T-helper 2 cell (primary cell): ENCODE measurements around the gene PSD4.

Source experiments
- DNase-seq, 5 experiments: peaks; one replicate each; pipeline versions ENCODE4 v3.0.0 to v3.0.0-alpha.2; 2012 to 2022

The PSD4 gene

DNA sequence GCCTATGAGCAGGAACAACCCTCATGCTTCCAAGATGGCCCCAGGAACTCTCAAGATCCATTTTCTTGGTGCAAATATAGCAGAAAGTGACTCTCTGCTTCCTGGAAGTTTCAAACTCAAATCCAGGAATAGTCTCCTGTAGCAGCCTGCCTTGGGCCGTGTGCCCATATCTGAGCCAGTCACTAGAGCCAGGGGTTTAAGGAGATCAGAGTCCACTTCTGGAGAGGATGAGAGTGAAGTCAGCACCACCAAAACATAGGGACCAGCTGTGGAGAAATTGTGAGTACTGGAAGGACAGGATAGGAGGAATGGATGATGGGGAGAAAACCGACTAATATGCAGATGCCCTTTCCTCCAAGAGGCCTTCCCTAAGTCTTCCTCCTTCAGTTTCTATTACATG is 33.2 kb downstream of the PSD4 start:
- no peak for DNase-seq

DNA sequence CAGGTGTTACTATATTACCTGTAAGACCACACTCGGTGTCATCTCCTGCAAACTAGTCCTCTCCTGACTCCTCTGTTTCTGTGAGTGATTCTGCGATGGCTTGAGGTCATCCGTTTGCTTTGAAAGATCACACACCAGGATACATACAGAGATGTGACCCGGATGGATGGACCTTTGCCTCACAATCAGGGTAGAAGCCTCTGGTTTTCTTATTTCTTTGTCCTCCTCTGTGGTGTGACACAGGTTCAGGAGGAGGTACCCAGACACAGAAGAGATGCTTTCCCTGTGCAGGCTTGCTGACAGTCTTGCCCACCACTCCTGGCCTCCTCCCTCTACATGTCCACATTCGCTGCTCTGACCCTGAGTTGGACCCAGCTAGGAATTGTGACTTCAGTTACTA is 34.6 kb downstream of the PSD4 start:
- no peak for DNase-seq

DNA sequence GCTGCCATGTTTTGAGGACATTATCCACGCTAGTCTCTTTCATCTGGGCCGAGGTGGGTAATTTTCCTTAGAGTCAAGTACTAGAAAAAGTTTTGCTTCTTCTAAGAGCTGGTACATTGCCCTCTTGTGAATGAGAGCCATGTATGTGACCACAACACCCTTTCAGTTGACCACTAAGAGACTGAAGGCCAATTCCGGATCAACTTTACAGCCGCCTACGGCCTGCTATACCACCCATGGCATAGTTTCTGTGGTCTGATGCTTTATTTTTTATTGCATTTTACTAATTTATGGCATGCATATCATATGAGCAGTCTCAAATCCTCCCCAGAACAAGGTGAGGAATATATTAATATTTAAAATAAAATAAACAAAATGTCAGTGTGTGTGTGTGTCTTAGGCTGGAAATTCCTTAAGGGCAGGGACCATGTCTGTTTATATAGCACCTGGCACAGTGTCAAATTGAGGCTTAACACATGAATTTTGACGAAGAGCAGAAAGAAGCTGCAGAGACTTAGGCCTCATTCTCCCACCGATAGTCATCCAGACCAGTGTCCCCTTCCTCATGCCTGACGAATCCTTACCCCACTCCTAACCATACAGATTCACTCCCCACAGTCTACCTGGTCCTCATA is 35.4 kb downstream of the PSD4 start:
- no peak for DNase-seq

DNA sequence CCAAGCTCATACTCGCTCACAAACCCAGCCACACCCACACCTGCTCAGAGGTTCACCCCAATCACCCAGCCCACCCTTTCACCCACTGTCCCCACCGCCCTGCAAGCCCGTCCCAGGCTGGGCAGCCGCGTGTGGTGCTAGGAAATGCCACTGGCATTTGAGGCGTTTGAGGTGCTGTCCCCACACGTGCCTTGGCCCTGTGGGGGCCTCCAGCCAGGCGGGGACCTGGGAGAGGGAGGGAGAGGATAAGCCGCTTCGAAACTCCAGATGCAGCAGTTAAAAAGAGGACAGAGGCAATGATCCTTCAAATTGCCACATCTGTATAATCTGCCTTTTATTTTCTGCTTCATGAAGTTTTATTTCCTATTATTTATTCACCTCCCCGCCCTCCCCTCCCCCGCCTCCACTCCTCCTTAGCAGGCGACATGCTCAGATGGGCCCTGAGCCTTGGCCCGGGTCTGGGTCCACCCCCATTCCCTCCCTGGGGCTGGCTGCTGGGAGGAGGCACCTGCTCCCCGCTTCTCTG is 35.9 kb downstream of the PSD4 start:
- DNase-seq: no peak

DNA sequence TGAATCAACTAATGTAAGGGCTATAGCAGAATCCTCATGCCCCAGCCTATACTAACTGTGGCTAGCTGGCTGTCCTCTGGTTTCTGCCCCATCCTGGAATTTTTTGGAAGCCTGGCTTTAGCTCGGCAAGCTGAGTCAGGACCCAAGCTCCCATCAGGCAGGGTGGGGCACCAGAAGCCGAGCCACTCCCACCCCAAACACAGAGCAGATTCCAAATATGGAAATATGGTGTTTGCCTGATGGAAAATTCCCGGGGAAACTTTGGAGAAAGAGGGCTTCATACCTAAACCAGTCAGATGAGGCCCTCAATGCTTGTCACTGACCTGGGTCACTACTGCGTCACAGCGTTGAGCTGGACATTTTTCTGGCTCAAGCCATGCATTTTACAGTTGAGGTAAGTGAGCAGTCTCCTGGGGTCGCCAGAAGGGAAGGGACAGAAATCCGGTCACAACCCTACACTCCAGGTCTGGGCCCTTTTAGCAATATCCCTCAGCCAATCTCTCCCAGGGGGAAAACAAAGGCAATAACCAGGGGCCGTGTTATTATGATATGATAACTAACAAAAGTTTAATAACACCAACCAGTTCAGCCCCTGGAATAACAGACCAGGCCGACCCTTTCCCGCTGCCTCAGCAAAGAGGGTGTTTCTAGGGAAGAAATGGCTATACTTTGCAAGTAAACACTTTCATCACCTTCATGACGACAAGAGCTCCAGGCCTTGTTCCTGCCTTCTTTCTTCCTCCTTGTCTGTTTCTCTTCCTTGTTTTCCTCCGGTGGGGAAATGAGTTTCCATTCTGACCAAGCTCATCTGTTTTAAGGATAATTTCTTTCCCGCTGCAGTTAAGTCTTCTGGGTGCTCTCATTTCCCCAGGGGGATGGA is 37.7 kb downstream of the PSD4 start:
- no peak for DNase-seq

DNA sequence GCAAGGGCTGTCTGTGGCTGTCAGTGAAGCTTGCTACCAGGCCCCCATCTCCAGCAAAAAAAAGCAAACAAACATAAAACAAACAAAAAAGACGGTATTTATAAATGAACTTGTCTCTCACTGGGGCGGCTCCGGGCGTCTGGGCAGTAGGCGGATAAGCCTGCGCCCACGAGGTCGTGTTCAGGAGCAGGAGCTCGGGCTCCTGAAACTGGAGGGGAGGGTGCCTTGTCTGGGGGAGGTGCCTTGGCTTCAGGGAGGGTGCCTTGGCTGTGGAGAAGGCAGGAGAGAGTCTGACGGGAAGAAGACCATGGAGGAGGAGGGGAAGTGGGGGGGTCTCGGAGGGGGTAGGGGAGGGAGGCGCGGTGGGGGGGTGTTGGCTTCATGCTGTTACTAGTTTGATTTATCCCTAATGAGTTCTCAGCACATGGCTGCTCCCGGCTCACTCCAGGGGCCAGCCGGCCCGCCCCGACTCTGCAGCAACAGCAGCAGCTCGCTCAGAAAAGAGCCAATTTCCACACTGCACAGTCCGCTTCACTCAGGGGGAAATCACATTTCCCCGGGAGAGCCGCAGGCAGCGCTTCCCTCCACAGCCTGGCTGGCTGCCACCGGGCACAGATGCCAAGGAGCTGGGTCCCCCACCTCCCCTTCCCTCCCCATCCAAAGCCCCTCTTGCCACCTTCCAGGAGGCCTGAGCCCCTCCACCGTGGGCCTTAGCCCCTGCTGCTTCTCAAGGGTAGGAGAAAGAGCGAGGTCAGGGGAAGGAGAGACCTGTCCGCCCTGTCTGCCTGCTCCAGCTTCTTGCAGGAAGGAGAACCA is 38.7 kb downstream of the PSD4 start:
- no peak for DNase-seq

DNA sequence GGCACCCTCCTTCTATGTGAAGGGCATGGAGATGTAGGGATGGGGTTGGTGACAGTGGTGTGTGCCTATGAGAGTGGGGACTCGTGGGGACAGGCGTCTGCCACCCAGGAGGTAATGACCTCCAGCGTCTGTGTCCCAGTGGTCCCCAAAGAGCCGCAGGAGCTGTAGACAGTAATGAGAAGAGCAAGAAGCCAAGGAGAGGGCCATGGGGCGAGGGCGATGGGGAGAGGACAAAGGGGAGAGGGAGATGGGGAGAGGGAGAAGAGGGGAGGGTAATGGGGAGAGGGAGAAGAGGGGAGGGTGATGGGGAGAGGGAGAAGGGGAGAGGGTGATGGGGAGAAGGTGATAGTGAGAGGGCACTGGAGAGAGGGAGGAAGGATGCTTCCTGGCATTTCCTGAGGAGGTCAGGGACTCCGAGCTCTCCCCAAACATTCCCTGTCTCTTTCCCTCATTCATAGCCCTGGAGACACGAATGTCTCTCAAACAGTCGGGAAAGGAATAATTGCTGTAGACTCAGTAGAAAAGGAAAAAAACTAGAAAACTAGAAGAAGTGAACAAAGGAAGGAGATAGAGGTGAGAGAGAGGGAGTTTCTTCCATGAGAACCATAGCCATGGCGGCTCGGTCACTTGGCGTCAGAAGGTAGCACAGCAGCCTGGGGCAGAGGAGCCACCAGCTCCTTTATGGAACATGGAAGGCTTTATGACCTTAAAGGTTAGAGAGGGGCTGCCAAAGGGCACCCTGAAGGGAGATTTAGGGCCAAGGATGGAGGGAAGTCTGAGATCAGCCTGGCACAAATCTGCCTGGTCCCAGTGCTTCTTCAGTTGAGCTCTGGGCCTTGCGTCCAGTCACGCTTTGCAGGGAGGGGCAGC is 39.5 kb downstream of the PSD4 start:
- no peak for DNase-seq

DNA sequence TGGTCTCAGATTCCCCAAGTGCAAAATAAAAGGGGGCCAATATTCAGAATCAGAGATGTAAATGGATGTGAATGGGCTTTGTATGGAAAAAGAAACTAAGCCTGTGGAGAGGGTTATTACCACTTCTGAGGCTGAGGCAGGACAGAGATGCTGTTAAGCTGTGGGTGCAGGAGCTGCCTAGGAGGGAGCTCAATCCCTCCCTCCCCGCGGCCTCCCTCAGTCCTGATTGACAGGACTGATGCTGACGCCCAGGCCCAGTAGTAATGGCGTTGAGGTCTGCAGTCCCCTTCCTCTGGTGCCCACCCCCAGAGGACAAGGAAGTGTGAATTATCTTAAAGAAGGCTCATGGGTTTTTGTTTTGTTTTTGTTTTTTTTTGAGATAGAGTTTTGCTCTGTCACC is 40.4 kb downstream of the PSD4 start:
- no peak for DNase-seq

DNA sequence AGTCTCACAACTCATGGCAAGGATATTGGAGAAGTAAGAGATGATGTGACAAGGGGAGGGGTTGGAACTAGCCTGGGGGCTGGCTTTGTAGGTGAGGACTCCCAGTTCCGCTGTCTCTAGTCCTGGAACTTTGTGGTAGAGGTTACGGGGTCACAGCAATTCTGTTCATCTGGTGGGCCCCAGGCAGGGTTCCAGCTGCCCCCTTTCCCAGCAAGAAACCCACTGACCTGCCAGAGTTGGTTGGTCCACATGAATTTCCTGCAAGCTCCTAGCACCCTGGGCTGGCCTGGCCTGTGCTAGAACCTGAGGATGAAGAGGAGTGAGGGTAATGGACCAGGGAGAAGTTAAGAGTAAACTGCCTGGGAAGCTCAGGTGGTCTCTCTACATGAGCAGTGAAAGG is 41.3 kb downstream of the PSD4 start:
- DNase-seq: no peak

DNA sequence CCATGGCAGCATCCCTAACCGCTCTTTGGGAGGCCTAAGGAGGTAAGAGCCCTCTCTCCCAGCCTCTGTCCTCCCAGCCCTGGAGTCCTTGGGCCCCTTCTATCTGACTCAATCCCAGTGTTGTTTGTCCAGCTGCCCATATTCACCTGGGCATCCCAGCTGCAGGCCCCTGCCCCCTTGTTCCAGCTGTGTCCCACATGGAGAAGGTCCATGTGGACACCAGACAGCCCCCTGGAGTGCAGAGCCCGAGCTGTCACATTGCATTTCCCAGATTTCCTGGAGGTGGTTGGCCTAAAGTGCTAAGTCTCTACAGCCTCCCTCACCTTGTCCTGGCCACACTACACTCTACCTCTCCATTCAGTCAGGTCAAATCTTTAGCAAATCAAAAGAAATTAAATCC is 42.5 kb downstream of the PSD4 start:
- DNase-seq: no peak

DNA sequence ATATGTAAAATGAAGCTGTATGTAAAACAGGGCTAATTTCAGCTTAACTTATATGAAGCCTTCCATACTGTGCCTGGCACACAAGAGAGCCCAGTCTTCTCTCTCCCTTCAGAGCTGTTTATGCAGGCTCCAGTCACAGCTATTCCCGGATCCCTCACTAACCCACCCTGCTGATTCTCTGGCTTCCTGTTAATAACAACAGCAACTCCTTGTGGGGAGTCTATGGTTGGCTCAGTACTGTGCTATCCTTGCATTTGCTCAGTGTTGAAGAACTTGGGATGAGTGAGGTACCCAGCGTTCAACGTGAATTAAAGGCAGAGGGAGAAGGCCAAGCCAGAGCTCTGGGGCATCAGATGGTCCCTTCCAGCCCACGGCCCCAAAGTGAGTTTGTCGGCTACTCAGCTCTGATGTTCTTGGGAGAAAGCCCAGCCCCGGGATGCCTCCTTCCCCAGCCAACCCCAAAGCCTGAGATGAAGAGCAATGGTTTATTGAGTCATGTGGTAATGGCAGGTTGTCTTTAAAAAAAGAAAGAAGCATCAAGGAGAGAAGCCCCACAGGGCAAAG is 43.2 kb downstream of the PSD4 start:
- DNase-seq: no peak

DNA sequence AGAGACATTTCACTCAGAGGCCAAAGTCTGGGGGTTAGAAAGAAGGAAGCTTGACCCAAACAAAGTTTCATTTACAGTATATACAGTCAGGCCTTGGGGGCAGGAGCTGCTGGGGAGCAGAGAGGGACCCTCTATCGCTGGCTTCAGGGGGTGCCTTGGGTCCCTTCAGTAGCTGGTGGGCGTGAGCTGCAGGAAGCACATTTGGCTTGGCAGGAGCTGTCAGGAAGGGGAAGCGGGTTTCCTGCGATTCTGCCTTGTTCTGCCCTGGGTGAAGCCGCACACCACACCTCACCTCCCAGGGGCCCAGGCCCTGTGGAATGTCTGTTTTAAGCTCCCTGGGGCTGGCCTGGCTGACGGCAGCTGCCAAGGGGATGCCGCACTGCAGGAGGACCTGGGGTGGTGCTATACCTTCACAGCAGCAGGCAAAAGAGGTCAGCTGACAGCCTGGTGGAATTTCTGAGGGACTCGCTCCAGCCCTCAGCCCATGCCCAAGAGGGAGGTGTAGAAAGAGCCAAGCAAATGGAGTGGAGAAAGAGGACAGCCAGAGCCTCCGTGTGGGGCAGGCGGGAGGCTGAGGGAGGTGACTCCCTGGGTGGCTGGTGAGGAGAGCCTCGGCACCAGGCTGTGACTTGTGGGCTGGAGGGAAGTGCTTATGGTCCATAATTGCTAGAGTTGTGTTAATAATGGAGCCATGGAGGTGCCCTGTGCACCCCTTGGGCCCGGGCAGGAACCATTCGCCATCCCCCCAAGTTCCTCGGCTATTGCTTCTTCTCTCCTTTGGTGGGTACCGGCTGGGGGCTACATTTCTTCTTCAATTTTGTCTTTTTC is 43.9 kb downstream of the PSD4 start:
- no peak for DNase-seq

DNA sequence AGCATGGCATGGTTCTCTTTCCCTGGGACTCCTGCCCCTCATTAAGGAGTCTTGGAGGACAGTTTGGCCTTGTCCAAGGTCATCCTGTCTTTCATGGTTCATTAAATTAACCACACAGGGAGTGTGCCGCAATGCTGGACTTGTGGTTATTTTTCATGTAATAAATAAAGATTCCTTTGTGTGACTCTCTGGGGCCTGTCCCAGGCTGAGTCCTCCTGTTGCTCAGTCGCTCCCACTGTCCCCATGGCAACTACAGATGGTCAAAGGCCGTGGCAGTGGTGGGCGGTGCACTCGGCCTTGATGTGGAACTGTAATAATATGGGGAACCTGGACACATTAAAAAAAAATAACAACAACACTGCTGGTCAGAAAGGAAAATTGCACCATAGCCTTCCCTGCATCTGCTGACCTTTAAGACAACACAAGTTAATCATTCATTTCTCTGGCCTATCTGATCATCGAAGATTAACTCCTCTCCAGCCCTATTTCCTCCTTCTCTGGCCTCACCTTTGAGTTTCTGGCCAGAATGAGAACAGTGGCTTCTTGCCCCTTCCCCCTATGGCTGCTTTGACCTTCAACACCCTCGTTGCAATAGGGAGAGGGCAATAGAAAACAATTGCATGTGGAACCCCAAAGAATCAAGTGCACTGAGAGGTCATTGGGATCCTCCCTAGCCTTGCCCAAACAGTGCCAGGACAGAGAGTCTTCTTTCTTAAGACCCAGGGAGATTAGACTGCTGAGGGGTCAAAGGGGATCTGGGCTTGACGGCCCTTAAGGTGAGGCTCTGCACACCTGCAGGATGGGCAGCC is 44.7 kb downstream of the PSD4 start:
- DNase-seq: no peak

DNA sequence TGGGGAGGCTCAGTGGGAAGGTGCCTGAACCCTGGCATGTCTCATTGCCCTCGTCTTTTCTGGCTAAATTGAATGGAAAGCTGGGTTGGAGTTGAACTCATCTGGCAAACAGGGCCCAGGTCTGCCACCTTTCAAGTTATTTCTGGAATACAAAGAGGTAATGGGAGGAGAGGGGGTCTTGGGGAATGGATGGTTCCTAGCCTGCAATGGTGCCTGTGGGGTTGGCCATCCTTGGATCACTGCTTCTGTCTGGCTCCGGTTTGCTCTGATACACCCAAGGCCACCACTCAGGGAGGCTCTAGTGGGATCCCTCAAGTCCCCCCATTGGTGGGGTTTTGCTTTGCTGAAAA is 45.3 kb downstream of the PSD4 start:
- DNase-seq: no peak

DNA sequence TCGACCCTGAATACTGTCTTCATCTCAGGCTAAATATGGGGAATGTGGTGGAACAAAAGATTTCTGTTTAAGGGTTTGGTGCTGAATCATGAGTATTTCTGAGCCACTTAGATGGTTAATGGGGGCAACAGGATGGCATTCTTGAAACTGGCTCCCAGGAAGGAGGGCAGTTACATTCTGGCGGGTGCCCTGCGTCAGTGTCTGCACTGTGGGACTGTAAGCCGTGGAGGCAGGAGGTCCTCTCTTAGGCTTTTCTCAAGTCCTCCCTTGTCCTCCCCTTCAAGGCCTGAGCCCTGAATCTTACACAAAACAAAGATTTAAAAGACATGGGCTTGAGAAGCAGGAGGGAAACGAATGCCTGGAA is 45.7 kb downstream of the PSD4 start:
- DNase-seq: no peak

DNA sequence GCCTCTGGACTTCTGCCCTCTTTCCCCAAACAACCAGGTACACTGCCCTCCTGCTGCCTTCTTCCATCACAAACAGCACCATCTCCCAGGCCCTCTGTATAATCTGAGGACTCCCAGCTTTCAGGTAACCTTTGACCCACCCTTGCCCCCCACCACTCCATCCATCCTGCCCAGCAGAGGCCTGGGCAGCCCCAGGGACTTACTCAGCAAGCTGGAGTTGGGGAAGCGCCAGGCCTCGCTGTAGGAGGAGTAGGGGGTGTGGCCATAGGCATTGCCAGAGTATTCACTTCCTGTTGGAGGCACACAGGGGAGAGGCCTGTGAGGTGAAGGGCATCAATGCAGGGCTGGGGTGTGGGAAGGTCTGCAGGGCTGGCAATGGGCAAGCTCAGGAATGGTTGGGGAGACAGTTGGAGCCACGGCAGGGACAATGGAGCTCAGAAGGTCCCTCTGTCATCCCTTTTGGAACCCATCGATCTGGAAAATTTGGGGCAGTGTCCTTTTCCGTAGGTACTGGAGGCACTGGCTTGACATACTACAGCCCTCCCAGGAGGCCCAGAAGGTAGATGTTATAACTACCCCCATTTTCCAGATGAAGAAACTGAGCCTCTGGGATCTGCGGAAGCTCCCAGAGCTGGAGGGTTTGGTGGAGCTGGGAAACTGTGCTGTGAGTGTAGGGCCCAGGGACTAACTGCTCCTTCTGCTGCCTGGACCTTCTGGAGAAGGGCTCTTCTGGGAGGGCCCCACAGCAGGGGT is 46.3 kb downstream of the PSD4 start:
- DNase-seq: no peak

DNA sequence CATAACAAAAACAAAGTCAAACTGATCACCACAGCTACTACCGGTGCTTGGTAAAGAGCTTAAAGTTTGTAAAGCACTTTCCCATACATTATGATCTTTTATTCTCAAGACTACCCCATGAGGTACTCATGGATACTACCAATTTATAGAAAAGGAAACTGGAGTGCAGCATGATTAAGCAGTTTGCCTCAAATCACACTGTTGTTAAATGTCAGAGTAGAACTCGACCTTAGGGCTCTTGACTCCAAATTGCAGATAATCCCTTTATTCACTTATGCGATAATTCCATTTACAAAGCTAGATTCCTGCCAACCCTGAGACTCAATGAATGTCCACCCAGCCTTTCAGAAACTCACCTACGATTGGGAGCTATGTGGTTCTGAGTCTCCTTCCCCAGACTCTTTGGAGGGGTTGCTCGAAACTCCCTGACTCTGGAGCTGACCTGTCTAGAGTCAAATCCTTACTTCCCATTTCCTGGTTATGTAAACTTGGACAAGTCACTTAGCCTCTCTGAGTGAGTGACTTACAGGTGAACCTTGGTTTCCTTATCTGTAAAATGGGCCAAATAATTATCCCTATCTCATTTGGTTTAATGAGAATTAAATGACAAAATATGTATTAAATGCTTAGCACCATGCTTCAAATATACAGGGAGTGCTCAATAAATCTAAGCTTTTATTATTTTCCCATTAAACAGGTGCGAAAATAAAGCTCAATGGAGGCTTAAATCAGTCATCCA is 47.4 kb downstream of the PSD4 start:
- DNase-seq: no peak

DNA sequence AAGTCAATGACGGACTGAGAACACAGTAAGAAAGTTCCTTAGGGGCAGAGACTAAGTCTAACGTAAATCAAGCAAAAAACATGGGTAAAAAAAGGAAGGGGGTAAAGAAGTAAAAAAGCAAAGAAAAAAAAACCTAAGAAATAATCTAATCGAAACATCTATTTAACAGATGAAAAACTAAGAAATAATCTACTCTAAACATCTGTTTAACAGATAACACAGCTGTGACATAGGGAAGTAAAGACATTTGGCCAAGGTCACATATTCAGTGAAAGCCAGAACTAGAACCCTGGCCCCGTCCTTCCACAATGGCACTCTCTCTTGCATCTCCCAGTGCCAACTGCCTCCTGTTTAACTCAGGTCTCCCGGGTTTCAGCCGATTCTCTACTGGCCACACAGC is 48.1 kb downstream of the PSD4 start:
- DNase-seq: no peak

DNA sequence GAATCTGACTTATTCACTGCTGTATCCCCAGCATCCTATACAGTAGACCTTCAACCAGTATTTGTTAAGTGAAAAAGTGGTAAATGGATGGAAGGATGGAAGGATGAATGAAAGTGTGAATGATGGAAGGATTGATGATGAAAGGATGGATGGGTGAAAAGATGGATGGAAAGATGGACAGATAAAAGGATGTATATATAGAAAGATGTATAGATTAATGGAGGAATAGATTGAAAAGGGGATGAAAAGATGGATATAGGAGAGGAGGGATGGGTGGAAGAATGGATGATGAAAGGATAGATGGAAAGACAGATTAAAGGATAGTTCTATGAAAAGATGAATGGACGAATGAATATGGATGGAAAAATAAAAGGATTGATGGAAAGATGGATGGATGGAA is 50.0 kb downstream of the PSD4 start:
- DNase-seq: no peak
